Measurements from ENCODE around the gene DMPK. TPM values are rescaled to one million over a fixed set of nuclear protein-coding genes. Genes with fewer than 3 reads are reported as not detected.

The DMPK gene
- total and polyA plus RNA-seq, 9 of the 15 experiments (the other 6 are each of a cell fraction or from before 2014, with no cell fraction given): 0.24 to 31.3 (median 7.3) TPM

GRCh38 chr19:45730368-45731288 is 51.7 kb downstream of the DMPK start, which contains the start of gene FBXO46 (continued):
- TF ChIP-seq E2F3 (CRISPR knock-in tag; IDR thresholded peaks at IDR 0.05) (no peak), ZNF778 (CRISPR knock-in tag; IDR thresholded peaks at IDR 0.05) (no peak), FOXP1 (CRISPR knock-in tag; IDR thresholded peaks at IDR 0.05) (no peak), RERE (CRISPR knock-in tag; IDR thresholded peaks at IDR 0.05; ENCODE audit: borderline replicate concordance) (no peak), SPI1 (IDR thresholded peaks at IDR 0.05; ENCODE audit: borderline replicate concordance, low read depth, low read length) (peak; percentile 36; the same call in 1 of the 2 replicates), ESRRB (CRISPR knock-in tag; IDR thresholded peaks at IDR 0.05; ENCODE audit: borderline replicate concordance) (no peak), SREBF1 (IDR thresholded peaks at IDR 0.05; ENCODE audit: borderline replicate concordance, low read depth, low read length) (0 out of 2 replicates have a peak, but pooled peaks have one; percentile 29), SMAD4 (CRISPR knock-in tag; conservative IDR thresholded peaks at IDR 0.05) (no peak), FOS (IDR thresholded peaks at IDR 0.05; ENCODE audit: extremely low read depth, insufficient read length) (no peak), RFX5 (IDR thresholded peaks at IDR 0.05; ENCODE audit: low read depth, low read length) (no peak), MED1 (CRISPR knock-in tag; IDR thresholded peaks at IDR 0.05; ENCODE audit: borderline replicate concordance) (no peak)
- TF ChIP-seq, protein P1, sequence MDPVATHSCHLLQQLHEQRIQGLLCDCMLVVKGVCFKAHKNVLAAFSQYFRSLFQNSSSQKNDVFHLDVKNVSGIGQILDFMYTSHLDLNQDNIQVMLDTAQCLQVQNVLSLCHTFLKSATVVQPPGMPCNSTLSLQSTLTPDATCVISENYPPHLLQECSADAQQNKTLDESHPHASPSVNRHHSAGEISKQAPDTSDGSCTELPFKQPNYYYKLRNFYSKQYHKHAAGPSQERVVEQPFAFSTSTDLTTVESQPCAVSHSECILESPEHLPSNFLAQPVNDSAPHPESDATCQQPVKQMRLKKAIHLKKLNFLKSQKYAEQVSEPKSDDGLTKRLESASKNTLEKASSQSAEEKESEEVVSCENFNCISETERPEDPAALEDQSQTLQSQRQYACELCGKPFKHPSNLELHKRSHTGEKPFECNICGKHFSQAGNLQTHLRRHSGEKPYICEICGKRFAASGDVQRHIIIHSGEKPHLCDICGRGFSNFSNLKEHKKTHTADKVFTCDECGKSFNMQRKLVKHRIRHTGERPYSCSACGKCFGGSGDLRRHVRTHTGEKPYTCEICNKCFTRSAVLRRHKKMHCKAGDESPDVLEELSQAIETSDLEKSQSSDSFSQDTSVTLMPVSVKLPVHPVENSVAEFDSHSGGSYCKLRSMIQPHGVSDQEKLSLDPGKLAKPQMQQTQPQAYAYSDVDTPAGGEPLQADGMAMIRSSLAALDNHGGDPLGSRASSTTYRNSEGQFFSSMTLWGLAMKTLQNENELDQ (CRISPR knock-in tag; IDR thresholded peaks at IDR 0.05; ENCODE audit: borderline replicate concordance): no peak
- TF ChIP-seq, protein P2, sequence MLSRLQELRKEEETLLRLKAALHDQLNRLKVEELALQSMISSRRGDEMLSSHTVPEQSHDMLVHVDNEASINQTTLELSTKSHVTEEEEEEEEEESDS (CRISPR knock-in tag; IDR thresholded peaks at IDR 0.05): no peak
- TF ChIP-seq, protein P3, sequence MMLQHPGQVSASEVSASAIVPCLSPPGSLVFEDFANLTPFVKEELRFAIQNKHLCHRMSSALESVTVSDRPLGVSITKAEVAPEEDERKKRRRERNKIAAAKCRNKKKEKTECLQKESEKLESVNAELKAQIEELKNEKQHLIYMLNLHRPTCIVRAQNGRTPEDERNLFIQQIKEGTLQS (IDR thresholded peaks at IDR 0.05): no peak
- TF ChIP-seq, protein P3 (CRISPR knock-in tag; conservative IDR thresholded peaks at IDR 0.05): no peak
- TF ChIP-seq, protein P4, sequence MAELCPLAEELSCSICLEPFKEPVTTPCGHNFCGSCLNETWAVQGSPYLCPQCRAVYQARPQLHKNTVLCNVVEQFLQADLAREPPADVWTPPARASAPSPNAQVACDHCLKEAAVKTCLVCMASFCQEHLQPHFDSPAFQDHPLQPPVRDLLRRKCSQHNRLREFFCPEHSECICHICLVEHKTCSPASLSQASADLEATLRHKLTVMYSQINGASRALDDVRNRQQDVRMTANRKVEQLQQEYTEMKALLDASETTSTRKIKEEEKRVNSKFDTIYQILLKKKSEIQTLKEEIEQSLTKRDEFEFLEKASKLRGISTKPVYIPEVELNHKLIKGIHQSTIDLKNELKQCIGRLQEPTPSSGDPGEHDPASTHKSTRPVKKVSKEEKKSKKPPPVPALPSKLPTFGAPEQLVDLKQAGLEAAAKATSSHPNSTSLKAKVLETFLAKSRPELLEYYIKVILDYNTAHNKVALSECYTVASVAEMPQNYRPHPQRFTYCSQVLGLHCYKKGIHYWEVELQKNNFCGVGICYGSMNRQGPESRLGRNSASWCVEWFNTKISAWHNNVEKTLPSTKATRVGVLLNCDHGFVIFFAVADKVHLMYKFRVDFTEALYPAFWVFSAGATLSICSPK (IDR thresholded peaks at IDR 0.05; ENCODE audit: borderline replicate concordance): 0 out of 2 replicates have a peak, but pooled peaks have one; percentile 91

Data from K562 (cell line).